T-helper 2 cell (primary cell): ENCODE measurements around the gene INPP4A.

ENCODE experiments used
- DNase-seq, 5 experiments: peaks; one replicate each; pipeline versions ENCODE4 v3.0.0 to v3.0.0-alpha.2; 2012 to 2022

The INPP4A gene

DNA sequence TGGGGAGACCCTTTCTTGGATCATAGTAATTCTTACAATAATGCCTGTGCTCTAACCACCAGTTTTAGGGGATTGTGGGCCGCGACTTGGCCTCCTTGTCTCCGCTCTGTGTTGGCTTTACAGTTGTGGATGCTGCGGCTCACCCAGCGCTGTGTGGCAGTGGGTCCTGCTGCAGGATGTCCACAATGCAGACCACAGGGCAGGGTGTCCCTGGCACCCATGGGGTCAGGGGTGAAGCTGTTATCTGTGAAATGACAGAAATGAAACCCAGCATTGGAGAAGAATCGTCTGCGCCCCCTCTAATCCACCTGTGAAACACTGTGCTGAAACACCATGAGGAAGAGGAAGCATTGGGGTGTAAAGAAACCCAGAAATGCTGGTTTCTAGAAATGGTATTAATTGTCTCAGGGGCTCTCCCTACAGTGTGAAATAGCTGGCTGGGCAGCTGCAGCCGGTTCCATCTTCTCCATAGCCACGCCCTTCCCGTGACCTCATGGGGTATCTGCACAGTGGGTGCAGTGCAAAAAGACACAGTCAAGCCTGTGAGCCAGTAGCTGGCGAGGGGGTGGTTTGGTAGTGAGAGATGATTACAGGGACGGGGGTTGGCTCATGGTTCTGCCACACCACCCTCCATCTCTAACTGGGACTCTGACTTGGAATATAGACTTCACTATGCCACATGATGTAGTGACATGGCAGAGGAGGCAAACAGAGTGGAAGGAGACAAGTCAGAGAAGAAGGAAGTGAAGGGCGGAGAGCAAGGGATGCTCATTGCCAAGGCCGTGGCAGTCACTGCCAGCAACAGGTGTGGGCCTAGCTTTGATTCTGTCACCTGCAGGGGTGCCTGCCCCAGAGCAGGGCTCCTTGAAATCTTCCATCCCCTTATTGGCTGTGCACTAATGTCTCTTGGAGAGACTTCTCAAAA, 16.2 kb downstream of the INPP4A start:
- DNase-seq: peak in 4 of 5 experiments; percentile 53 to 91 (median 62)

DNA sequence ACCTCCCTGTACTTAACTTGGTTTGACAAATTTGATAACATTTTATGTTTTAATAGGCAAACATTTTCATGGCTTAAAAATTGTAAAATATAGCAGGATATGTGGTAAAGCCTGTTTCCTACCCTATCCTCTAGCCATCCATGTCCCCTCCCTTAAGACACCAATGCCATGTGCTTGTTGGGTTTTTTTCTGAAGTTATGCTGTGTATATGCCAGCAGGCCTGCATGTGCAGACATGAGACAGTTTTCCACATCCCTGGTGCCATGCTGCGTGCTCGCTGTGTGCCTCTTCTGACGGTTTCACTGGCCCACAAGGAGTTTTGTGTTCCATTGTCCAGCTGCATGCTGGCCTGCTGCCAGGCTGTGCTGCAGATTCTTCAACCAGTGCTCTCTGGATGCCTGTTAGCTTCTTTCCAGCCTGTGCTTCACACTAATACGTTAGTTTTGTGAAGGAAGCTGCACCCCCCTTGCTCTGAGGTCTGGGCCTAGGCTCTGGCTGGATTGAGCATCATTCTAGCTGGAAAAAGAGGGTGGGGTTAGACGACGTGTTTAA, 16.9 kb downstream of the INPP4A start:
- DNase-seq: no peak

DNA sequence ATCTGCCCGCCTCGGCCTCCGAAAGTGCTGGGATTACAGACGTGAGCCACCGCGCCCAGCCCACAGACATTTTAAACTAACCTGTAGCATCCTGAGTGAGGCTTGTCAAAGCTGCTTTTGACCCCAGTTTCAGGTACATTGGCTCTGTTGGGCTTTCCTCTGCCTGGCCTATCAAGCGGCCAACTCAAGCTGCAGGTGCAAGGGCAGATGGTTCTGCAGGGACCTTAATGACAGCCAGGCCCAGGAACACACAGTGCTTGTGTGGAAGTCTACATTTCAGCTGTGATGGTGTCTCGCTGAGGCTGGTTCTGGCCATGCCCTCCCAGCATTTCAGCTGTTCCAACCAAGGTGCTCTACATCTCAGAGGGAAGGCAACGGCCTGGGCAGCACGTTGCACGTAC, 18.4 kb downstream of the INPP4A start:
- peak in 1 of 5 experiments; percentile 26 for DNase-seq

DNA sequence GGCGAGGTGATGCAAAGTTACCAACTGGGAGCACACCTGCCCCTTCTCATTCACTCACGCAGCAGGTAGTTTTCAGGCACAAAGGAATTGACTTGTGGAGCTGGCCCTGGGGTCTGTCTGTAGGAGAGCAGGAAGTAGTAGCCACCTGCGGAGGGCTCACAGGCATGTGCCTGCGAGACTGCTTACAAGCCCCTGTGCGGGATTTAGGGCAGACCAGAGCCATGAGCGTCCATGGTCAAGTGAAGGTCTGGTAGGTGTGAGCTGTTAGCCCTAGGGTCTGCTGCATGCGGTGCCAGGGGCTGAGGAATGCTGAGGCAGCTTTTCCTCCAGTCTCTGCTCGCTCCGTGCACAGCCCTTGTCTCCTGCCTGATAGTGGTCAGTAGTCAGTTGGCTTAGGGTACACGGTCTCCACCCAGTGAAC, 18.9 kb downstream of the INPP4A start:
- DNase-seq: peak in 1 of 5 experiments; percentile 38

DNA sequence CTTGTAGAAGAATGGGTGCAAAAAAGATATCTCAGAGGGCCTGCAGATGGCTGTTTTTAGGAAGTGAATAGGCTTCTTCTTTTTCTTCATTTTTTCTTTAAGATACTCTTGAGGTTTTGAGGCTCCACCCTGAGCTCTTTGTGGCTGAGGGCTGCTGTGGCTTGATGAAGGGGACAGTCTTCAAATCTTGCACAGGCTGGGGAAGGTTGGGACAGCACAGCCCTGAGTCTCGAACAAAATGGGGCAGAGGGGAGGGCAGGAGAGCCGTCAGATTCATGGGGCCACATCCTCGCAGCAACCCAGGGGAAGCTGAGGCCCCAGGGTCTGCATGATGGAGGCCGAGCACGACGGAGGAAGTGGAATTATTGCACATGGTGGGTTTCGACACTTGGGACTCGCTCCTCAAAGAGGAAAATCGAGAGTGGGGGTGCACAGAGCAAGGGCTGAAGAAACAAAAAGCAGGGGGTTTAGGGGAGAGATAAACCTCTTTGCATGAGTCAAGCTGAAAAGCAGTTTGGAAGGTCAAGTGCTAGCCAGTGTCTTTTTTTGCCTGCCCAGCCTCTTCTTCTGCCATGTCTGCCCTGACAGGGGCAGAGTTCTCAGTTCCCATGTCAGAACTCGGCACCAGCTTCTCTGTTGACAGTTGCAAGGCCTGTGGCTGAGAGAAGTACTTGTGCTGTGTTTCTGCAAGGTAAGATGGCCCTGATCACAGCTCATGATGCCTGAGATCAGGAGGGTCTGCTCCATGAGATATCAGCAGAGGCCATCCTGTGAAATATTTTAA, 19.5 kb downstream of the INPP4A start:
- DNase-seq: peak in 2 of 5 experiments; percentile 63 to 89

DNA sequence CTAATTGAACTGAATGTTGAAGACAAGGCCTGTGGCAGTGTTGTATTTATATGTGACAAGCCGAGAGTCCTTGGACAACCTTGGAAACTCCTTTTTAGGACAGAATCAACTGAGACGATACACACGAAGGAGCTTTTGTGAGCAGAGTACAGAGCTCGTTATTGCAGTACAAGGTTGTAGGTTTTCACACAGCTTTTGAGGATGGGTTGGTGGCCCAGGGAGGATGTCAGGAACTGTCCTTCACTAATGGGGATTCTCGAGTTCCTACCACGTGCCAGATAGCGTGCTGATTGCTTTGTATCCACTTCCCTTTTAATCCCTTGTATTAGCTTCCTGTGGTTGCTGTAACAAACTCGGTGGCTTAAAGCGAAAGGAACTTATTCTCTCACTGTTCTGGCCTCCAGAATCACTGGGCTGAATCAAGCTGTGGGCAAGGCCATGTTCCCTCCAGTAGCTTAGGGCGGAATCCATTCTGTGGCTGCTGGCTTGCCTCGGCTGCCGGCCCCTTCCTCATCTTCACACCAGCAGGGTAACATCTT, 20.2 kb downstream of the INPP4A start:
- peak in 2 of 5 experiments; percentile 67 to 91 for DNase-seq

DNA sequence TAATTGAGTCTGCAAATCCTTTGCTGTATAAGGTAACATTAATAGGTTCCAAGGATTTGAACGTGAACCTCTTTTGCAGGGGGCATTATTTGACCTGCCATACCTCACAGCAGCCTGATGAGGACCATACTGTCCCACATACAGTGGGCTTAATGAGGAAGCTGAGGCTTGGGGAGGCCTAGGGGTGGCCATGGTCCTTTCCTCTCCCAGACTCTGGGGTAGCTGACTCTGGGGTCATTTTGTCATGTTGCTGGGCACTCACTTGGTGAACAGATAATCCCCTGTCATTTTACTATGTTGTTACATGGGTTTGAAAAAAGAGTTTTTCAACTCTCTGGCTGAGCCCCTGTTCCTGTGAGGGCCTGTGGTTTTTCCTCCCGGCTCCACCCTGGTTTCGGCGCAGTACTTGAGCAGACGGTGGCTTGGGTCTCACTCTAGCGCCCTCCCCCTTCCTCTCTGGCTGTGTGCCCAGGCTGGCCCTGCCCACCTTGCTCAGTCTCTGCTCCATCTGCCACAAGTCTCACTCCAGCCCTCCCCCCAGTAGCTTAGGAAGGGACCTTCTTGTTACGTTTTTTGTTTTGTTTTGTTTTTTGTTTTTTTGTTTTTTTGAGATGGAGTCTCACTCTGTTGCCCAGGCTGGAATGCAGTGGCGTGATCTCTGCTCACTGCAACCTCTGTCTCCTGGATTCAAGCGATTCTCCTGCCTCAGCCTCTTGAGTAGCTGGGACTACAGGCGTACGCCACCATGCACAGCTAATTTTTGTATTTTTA, 21.0 kb downstream of the INPP4A start:
- DNase-seq: peak; percentile 33 to 94 (median 75)

DNA sequence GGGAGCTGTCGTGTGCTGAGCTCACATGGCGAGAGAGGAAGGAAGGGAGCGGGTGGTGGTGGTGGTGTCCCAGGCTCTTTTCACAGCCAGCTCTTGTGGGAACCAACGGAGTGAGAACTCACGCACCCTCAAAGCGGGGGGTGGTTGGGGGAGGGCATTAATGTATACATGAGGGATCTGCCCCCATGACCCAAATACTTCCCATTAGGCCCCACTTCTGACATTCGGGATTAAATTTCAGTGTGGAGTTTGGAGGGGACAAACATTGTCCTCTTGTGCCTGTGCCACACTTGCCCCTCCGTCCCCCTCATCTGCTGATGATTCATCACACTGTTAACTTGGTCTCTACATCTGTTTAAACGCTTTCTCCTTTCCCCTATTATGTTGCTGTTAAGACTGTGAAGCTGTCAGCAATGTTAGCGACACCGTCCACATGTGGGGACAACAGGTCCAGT, 22.5 kb downstream of the INPP4A start:
- DNase-seq: peak in 1 of 5 experiments; percentile 45

DNA sequence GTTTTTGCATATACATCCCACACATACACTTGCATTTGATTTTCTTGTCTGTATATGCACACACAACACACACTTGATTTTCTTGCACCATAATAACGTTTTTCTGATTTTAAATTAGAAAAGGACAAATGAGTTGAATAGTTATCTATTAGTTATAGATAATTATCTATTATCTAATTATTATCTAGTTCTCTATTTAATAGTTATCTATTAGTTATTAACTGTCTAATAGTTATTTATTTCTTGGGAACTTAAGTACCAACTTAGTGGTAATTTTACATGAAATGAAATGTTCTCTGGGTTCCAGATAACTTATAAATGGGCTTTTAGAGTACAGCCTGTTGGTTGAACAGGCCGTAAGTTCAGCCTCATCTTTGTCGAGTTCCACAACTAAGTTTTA, 23.0 kb downstream of the INPP4A start:
- DNase-seq: no peak

DNA sequence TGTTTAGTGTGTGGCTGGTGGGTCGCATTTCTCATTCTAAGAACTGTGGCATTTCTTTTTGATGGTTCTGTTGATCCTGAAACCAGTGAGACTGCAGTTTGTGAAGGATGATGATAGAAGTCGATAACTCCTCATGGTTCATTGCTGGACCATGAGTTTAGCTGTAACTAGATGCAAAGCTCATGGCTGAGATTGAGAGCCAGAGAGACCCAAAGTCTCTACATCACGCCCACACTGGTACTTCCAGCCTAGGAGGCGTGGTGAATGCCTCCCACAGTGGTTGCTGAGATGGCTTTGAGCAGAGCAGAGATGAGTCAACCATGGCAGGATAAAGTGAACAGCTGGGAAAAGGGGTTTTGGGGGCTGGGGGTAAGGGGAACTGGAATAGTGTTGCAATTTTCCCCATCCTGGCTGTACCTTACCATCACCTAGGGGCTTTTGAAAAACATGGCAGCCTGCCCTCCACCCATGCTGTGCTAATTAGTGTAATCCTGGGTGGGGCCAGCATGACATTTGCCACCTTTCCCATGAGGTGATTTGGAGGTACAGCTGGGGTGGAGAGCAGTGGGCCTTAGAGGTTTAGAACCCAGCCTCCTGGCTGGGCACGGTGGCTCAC, 24.1 kb downstream of the INPP4A start:
- peak in 2 of 5 experiments; percentile 39 to 81 for DNase-seq

DNA sequence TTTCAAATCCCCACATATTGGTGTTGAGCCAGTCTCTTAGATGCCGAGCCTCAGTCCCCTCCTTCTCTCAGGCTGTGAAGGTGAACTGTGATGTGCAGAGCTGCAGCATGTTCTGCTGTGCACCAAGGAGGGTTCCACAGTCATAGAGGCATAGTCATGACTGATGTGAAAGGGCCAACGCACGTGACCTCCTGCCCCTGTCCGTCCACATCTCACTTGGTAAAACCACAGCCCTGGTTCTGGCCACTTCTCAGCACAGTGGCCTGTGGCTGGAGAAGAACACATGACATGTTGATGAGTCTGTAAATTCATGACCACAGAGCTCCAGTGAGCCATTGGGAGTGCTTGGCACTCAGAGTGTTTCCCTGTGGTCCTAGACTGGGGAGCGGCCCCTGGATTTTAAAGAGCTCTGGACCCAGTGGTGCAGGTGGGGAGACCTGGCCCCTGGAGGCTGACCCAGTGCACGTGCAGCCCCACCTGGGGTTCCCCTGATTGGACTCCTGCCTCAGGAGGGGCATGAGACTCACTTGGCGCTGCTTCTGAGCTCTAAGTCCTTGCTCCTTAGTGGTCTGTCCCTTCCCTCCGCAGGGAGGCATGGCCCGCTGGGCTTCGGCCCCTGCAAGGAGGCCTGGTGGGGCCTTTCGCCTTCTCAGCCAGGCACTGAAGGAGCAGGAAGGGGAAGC, 25.3 kb downstream of the INPP4A start:
- DNase-seq: no peak

DNA sequence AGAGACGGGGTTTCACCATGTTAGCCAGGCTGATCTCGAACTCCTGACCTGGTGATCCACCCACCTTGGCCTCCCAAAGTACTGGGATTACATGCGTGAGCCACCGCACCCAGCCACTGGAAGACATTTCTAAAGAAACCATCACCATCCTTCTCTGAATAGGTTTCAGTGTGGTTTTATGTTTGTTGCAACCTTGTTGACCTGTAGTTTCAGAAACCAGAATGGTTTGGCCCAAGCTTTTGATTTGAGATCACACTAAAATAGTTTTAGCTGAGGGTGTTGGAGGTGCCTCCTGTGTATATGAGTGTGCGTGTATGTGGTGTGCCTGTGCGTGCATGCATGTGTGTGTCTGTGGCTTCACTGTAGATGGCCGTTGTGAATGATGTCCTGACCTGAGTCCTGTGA, 26.2 kb downstream of the INPP4A start:
- peak in 1 of 5 experiments; percentile 90 for DNase-seq

DNA sequence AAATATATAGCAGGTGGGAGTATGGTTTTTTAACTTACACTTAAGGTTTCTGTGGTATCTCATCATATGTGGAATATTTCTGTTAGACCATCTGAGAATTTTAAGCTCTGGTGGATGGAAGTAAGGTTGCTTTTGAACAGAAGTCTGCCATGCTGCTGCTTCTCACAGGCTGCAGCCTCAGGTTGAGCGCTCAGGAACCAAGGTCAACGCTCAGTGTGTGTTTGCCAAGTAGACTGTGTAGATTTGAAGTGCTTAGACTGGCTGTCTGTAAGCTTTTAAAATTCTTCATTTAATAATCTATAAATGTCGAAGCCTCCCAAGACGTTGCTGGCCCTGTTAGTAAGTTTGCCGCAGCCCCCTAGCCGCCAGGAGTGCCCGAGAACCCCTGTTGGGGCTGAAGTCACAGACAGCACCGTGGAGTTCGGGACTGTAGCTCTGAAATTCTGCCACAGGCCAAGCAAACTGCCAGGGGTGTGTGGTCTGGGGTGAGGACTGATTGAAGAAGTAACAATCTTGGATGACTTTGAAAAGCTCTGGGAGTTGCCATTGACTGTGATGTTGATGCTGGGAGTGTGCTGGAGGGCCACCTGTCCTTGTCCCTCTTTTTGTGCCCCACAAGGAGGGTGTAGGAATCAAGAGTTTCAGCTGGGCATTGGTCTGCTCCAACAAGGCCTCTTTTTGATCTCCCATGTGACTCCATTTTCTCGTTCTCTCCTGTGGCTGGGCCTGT, 26.9 kb downstream of the INPP4A start:
- DNase-seq: peak in 1 of 5 experiments; percentile 26

DNA sequence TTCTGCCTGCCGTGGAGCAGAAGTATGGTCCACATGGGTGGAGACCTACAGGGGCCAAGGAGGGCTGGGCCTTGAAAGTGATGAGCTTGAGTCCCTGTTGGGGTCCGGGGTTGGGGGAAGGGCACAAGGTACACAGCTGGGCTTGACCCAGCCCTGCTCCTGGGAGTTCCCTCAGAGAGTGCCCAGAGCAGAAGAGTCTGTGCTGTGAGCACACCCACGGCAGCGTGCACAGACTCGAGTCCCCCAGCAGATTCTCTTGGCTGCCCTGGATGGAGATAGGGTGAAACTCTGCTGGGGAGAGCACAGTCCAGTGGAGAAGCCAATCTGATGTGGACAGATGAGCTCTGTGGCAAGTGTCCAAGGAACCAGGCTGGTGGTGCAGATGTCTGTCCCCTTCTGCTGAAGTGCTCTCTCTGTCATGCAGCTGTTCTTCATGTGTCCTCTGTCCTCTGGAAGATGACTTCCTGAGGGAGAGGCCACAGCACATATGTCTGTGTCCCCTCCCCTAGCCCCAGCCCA, 27.5 kb downstream of the INPP4A start:
- no peak for DNase-seq

DNA sequence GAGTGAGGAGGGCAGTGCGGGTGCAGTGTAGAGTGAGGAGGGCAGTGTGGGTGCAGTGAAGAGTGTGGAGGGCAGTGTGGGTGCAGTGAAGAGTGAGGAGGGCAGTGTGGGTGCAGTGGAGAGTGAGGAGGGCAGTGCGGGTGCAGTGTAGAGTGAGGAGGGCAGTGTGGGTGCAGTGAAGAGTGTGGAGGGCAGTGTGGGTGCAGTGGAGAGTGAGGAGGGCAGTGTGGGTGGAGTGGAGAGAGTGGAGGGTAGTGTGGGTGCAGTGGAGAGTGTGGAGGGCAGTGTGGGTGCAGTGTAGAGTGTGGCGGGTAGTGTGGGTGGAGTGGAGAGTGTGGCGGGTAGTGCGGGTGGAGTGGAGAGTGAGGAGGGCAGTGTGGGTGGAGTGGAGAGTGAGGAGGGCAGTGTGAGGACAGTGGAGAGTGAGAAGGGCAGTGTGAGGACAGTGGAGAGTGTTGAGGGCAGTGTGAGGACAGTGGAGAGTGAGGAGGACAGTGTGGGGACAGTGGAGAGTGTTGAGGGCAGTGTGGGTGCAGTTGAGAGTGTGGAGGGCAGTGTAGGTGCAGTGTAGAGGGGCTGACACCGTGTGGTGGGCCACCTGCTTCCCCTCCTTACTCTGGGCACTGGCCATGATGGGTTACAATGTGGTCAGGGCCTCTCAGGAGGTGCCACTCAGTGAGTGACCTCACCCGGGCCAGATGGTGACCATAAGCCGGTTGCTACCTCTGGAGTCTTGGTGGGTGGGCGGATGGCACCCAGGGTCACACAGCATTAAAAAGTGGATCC, 28.5 kb downstream of the INPP4A start:
- no peak for DNase-seq

DNA sequence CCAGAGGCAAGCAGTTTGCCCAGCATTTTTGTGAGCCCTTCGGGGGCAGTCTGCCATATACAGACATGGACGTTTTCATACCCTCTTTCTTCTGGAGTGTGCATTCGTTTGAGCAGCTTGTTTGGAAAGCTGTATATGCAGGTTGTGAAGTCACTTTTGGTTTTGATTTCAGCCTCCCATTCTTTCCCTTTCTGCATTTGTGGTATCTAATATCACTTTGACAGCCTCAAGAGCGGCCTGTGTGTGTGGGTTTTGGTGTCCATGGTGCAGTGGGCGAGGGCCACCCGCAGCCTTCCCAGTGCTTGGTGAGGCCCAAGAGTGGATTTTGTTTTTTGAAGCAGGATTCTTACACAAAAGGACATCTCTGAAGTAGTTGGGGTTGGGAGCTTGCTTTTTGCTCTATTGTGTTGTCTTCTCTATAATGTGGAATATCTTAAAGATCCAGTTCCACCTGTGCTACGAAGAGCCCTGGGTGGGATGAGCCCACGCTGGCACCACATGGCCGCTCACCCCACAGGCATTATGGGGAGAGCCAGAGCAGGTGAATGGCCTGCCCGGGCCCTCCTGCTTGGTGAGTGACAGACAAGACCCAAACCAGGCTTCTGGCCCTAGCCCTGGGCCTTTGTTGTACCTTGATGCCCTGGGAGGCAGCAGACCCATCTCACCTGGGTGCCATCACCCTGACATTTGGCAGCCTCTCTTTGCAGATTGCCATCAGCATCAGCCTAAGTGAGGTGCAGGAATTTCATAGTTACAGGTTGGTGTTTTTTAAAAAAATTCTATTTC, 29.5 kb downstream of the INPP4A start:
- peak in 2 of 5 experiments; percentile 36 to 74 for DNase-seq

DNA sequence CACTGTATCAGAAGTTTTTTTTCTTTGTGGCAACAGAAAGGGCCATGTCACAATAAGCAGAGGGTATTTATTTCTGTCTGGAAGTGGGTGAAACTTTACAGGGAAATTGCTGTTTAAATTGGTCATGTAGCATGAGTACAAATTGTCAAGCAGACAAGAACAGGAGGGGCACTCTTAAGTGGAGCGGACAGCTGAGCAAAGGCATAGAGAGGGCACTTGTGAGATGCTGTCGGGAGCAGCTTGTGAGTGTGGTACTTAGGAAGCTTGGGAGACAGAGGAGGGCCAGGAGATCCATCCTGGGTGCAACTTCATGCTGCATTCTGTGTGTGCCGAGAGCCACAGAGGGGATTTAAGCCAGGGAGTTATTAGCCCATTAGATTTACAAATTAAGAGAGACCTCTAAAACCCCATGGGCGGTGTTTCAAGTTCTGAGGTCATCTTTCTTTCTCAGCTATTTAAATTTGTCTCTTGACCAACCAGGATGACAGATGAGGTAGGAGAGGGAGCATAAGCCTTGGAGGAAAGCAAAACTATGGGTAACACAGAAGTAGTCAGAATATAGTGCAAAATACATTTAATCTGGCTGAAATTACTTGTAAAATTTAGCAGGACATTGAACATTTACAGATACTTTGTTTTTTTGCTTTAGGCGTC, 30.4 kb downstream of the INPP4A start:
- DNase-seq: no peak
